WERI-Rb-1 (cell line): ENCODE data around the gene MYOD1.

Source experiments
- DNase-seq: peaks from one replicate; pipeline ENCODE4 v3.0.0-alpha.2; 2020
- H3K27ac ChIP-seq: fragments of 250-450 bp; sonication (Bioruptor Pico); 2 replicates; pipeline ENCODE4 v1.5.1; 2020; ENCODE audit warnings: mild to moderate bottlenecking, moderate library complexity
- H3K27me3 ChIP-seq: fragments of 250-450 bp; sonication (Bioruptor Pico); 2 replicates; pipeline ENCODE4 v1.5.1; 2021; ENCODE audit warnings: mild to moderate bottlenecking, low read depth, moderate library complexity; ENCODE audit not compliant: insufficient read depth, severe bottlenecking
- H3K36me3 ChIP-seq: fragments of 250-450 bp; sonication (Bioruptor Pico); 2 replicates; pipeline ENCODE4 v1.5.1; 2020; ENCODE audit warnings: mild to moderate bottlenecking, moderate library complexity
- H3K4me3 ChIP-seq: 2 replicates; pipeline ENCODE4 v1.5.1; 2011; ENCODE audit warnings: low read depth, mild to moderate bottlenecking, control low read depth, low read length
- H3K9me3 ChIP-seq: fragments of 250-450 bp; sonication (Bioruptor Pico); 2 replicates; pipeline ENCODE4 v1.5.1; 2021; ENCODE audit warnings: mild to moderate bottlenecking, moderate library complexity; ENCODE audit not compliant: severe bottlenecking
- TF ChIP-seq, protein P1 (sequence below): IDR thresholded peaks from 2 replicates; pipeline ENCODE4 v1.5.1; 2011; ENCODE audit warnings: low read depth, mild to moderate bottlenecking, control low read depth, inconsistent platforms, low read length

The MYOD1 gene

GRCh38 chr11:17750801-17751165 is 31.4 kb downstream of the MYOD1 start:
- Histone ChIP-seq H3K9me3 (no peaks in the 10 kb centered on the region), H3K36me3 (peaks cover 19% of the 10 kb centered on the region), H3K27ac (no peak overlapping the region), H3K4me3 (no peak overlapping the region), H3K27me3 (no peaks in the 10 kb centered on the region)
- DNase-seq: no peak
- TF ChIP-seq, protein P1, sequence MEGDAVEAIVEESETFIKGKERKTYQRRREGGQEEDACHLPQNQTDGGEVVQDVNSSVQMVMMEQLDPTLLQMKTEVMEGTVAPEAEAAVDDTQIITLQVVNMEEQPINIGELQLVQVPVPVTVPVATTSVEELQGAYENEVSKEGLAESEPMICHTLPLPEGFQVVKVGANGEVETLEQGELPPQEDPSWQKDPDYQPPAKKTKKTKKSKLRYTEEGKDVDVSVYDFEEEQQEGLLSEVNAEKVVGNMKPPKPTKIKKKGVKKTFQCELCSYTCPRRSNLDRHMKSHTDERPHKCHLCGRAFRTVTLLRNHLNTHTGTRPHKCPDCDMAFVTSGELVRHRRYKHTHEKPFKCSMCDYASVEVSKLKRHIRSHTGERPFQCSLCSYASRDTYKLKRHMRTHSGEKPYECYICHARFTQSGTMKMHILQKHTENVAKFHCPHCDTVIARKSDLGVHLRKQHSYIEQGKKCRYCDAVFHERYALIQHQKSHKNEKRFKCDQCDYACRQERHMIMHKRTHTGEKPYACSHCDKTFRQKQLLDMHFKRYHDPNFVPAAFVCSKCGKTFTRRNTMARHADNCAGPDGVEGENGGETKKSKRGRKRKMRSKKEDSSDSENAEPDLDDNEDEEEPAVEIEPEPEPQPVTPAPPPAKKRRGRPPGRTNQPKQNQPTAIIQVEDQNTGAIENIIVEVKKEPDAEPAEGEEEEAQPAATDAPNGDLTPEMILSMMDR: no peak

GRCh38 chr11:17751558-17751957 is 32.2 kb downstream of the MYOD1 start:
- Histone ChIP-seq H3K27me3 (no peaks in the 10 kb centered on the region), H3K27ac (no peak overlapping the region), H3K9me3 (no peaks in the 10 kb centered on the region), H3K36me3 (peaks cover 17% of the 10 kb centered on the region), H3K4me3 (no peak overlapping the region)
- DNase-seq: no peak
- TF ChIP-seq, protein P1: no peak

GRCh38 chr11:17752144-17752543 is 32.8 kb downstream of the MYOD1 start:
- peaks cover 13% of the 10 kb centered on the region for H3K36me3 ChIP-seq
- no peak overlapping the region for H3K4me3 ChIP-seq
- no peak for DNase-seq
- no peaks in the 10 kb centered on the region for H3K27me3 ChIP-seq
- no peaks in the 10 kb centered on the region for H3K9me3 ChIP-seq
- no peak overlapping the region for H3K27ac ChIP-seq
- TF ChIP-seq, protein P1: no peak

- Histone ChIP-seq H3K27me3 (no peaks in the 10 kb centered on the region), H3K27ac (no peak overlapping the region), H3K36me3 (peaks cover 11% of the 10 kb centered on the region), H3K9me3 (no peaks in the 10 kb centered on the region), H3K4me3 (no peak overlapping the region)
- no peak for DNase-seq
- TF ChIP-seq, protein P1: no peak
Measured at GRCh38 chr11:17753153-17753552, 33.8 kb downstream of the MYOD1 start.

DNA sequence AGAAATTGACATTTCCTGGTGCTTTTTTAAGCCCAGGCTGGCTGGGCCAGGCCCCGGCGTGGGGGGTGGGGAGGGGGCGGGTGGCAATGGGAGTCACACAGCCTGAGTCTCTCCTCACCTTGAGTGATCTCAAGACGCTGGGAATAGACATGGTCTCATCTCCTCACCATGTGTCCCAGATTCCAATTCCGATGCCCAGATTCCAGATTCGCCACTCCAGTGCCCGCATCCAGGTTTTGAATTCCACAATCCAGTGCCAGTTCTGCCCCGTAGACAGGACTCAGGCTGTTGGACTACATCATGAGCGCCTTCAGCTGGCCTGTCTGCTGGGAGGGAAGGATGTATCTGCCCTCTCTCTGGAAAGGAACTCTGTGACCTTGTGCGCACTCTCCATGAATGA is 34.3 kb downstream of the MYOD1 start:
- Histone ChIP-seq H3K36me3 (peaks cover 15% of the 10 kb centered on the region), H3K27me3 (no peaks in the 10 kb centered on the region), H3K4me3 (no peak overlapping the region), H3K27ac (no peak overlapping the region), H3K9me3 (no peaks in the 10 kb centered on the region)
- DNase-seq: no peak
- TF ChIP-seq, protein P1: no peak

- H3K36me3 ChIP-seq: peaks cover 13% of the 10 kb centered on the region
- DNase-seq: no peak
- H3K9me3 ChIP-seq: no peaks in the 10 kb centered on the region
- H3K27ac ChIP-seq: no peak overlapping the region
- H3K27me3 ChIP-seq: no peaks in the 10 kb centered on the region
- H3K4me3 ChIP-seq: no peak overlapping the region
- TF ChIP-seq, protein P1: no peak
Measured at GRCh38 chr11:17755891-17756290, 36.5 kb downstream of the MYOD1 start.
